ENCODE measurements around the gene FOXRED2.

FOXRED2 gene

GRCh38 chr22:36514766-36515165 is 7.9 kb upstream of the FOXRED2 start:
- DNase-seq: no peak

GRCh38 chr22:36512991-36513390 is 6.2 kb upstream of the FOXRED2 start:
- DNase-seq: no peak

GRCh38 chr22:36512333-36512732 is 5.5 kb upstream of the FOXRED2 start:
- DNase-seq: no peak

- peak; percentile 52 for DNase-seq
Measured at GRCh38 chr22:36510966-36511881, 4.4 kb upstream of the FOXRED2 start.

- no peak for DNase-seq
Measured at GRCh38 chr22:36510384-36510783, 3.5 kb upstream of the FOXRED2 start.

GRCh38 chr22:36507518-36508010 is 724 bp upstream of the FOXRED2 start:
- DNase-seq: no peak

- no peak for DNase-seq
Measured at GRCh38 chr22:36505998-36506635, 723 bp downstream of the FOXRED2 start.

- no peak for DNase-seq
Measured at GRCh38 chr22:36497910-36498665, 8.8 kb downstream of the FOXRED2 start.

GRCh38 chr22:36493690-36494110 is 13.1 kb downstream of the FOXRED2 start:
- DNase-seq: no peak

GRCh38 chr22:36492109-36492508 is 14.7 kb downstream of the FOXRED2 start:
- no peak for DNase-seq

- no peak for DNase-seq
Measured at GRCh38 chr22:36491155-36491554, 15.7 kb downstream of the FOXRED2 start.

- no peak for DNase-seq
Measured at GRCh38 chr22:36486619-36487384, 20.0 kb downstream of the FOXRED2 start.

GRCh38 chr22:36481393-36482168 is 25.3 kb downstream of the FOXRED2 start, which contains the start of gene TXN2:
TXN2 (minus strand) TSS chr22:36481640; CDS start chr22:36480837, 803 bp downstream.
- DNase-seq: peak; percentile 98

- no peak for DNase-seq
Measured at GRCh38 chr22:36480941-36481392, 25.9 kb downstream of the FOXRED2 start.

- no peak for DNase-seq
Measured at GRCh38 chr22:36478966-36479365, 27.9 kb downstream of the FOXRED2 start.

- no peak for DNase-seq
Measured at GRCh38 chr22:36475341-36475740, 31.5 kb downstream of the FOXRED2 start.

- DNase-seq: no peak
Measured at GRCh38 chr22:36472689-36473088, 34.2 kb downstream of the FOXRED2 start.

- no peak for DNase-seq
Measured at GRCh38 chr22:36471341-36471821, 35.5 kb downstream of the FOXRED2 start.

- DNase-seq: no peak
Measured at GRCh38 chr22:36470994-36471331, 35.9 kb downstream of the FOXRED2 start.

- peak; percentile 76 for DNase-seq
Measured at GRCh38 chr22:36470162-36470993, 36.5 kb downstream of the FOXRED2 start.

Data from retina (tissue), 1 donor.